D721Med (cell line): ENCODE data around the gene DPT.

Source experiments
- DNase-seq: peaks from one replicate; pipeline ENCODE4 v3.0.0; 2011; ENCODE audit warnings: low spot score; ENCODE audit not compliant: insufficient read length
- FAIRE-seq: peaks from 2 replicates; lab custom pipeline; 2011; peaks lifted over from hg19 to GRCh38; lab: Jason Lieb, UNC
- TF ChIP-seq, protein P1 (sequence below): IDR thresholded peaks from 2 replicates; pipeline ENCODE4 v1.5.1; 2012; ENCODE audit warnings: mild to moderate bottlenecking, control low read depth; ENCODE audit not compliant: insufficient read depth; ENCODE audit errors: missing control alignments

Gene DPT

DNA sequence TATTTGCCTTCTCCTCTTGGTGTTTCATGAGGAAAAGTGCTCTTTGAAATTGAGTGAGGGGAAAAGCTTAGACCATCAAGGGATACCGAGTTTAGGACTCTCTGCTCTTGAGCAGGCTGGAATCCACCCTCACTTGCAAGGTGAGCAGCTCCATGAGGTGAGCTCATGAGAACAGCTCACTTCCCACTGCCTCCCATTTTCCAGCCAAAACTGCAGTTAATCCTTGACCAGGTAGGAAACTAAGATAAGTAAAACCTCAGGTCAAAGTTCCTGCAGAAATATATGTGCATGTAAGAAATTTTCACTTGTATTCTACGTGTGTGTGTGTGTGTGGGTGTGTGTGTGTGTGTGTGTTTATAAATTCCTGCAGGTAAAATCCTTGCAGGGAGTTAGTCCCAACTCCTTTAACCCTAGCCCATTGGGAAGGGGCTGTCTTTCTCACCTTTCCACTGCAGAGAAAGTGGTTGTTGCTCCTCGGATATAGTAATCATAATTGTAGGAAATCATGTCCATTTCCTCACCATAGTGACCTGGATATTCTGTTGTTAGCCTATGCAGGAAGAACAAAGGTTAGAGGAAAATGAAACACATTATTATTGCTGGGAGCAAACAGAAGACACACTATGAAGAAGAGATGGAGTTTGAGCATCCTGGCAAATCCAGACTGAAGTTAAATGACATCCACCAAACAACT, 28.3 kb downstream of the DPT start:
- no peak for DNase-seq
- TF ChIP-seq, protein P1, sequence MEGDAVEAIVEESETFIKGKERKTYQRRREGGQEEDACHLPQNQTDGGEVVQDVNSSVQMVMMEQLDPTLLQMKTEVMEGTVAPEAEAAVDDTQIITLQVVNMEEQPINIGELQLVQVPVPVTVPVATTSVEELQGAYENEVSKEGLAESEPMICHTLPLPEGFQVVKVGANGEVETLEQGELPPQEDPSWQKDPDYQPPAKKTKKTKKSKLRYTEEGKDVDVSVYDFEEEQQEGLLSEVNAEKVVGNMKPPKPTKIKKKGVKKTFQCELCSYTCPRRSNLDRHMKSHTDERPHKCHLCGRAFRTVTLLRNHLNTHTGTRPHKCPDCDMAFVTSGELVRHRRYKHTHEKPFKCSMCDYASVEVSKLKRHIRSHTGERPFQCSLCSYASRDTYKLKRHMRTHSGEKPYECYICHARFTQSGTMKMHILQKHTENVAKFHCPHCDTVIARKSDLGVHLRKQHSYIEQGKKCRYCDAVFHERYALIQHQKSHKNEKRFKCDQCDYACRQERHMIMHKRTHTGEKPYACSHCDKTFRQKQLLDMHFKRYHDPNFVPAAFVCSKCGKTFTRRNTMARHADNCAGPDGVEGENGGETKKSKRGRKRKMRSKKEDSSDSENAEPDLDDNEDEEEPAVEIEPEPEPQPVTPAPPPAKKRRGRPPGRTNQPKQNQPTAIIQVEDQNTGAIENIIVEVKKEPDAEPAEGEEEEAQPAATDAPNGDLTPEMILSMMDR = no peak
- FAIRE-seq = no peak

DNA sequence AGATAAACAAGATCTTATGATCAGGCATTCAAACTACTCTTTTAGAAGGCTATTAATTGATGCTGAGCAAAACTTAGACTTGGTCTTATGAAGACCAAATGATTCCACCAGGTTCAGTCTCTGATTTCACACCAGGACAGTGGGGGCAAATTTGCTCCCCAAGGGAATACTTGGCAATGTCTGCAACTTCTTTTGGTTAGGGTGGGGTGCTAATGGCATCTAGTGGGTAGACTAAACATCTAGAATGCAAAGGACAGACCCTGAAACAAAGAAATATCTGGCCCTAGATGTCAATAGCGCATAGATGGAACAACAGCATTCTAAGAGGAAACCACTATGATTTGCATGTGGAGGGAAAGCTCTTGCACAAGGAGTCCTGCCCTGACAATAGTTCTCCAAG, 30.6 kb downstream of the DPT start:
- DNase-seq (no peak), FAIRE-seq (no peak)
- TF ChIP-seq, protein P1 = no peak

DNA sequence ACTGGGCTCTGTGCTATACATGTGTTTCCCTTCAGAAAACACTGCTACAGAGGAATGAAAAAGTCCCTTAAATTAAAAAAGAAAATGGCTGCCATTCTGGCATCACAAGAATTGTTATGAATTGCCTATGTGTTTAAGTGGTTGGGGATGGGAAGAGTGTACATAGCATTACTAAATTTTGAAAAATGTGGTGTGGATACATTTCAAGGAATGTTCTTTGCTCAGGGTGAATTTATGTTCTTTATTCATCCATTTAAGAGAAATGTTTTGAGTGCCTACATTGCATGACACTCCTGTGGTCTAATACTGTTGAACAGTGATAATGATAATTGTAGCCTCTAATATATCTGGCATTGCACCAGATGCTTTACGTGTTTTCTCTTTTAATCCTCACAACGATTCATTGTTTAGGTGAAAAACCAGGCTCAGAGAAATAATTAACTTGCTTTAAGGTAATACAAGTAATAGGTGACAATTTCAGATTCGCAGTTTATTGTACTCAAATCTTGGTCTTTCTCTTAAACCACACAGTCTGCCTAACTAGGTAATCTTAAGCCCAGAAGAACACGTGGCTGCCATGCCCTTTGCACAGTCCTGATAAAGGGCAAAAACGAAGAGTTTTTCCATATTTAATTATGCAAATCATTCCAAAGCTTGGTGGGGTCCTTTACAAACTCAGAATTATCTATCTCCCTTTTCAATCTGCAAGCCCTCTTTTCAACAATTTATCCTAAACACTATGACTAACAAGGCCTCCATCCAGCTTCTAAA, 31.5 kb downstream of the DPT start:
- FAIRE-seq (no peak), DNase-seq (no peak)
- TF ChIP-seq, protein P1 = no peak

DNA sequence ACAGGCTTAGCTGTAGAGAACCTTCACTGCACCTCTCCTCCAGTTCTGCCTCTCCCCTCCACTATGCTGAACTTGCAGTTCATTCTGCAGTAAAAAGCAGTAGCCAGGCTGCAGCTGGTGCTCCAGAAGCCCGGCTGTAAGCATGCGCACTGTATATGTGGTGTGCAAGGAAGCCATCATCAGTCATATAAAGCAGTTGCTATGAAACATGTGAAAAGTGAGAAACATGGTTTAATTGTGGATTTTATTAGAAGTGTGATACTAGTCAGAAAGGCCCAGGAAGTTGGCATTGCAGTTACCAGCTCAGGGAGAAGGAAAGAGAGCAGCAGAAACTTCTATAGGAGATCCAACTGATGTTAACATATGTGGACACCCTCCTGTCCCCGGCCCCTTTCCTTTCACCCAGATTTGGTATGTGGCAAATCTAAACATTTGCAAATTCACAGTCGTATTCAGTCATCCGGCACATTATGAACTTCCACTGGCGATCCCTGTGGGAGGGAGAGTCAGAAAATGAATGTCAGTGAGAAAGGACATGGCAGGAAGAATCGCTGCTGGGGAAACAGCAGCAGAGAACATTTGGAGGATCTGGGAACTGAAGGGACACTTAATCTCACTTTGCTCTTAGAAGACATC, 32.8 kb downstream of the DPT start:
- TF ChIP-seq, protein P1 = no peak
- FAIRE-seq (no peak), DNase-seq (no peak)

DNA sequence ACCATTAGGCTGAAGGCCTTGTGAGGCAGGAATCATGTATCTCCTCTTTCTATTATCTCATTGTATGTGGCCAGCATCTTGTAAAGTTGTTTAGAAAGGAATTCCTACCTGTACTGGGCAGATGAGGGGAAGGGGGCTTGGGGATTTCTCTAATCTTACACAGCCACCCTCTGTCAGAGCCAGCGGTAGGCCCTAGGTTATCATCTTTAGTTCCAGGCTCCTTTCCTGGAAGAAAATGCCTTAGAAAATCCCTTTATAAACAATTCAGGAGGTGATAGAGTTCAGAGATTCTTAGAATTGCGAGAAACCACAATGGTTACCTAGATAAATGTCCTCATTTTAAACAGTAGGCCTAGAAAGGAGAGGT, 35.2 kb downstream of the DPT start:
- TF ChIP-seq, protein P1 = no peak
- FAIRE-seq (no peak), DNase-seq (no peak)

DNA sequence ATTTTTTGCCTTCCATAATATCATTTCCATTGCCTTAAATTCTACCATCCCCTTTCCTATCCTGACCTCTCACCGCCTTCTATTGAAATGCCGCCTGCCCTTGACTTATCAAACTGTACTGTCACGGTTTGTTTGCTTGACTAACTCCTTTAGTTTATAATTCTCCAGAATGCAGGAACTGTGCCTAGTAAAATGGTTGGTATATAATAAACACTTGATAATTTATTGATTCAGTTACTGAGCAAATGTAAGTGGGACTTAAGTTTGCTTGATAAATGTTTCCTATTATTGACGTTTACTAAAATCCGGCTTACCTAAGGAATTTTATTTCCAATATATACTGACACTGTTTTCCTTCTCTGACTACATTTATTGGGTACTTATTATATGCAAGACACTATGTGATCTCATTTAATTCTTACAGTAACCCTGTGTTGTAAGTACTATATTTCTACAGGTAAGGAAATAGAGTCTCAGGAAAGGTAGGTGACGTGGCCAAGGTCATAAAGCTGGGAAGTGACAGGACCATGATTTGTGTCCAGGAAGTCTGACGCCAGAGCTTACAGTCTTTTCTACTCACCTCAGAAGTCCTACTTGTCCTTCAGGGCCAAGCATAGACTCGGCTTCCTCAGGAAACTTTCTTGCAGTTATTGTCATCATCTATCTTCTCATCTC, 35.7 kb downstream of the DPT start:
- no peak for FAIRE-seq
- TF ChIP-seq, protein P1 = no peak
- no peak for DNase-seq
